Thymus (tissue), 11 donors: ENCODE data around the gene BARHL1. TPM values are rescaled to one million over a fixed set of nuclear protein-coding genes. Genes with fewer than 3 reads are reported as not detected.

Source experiments
- DNase-seq, 9 donors: peaks; one replicate each; pipeline ENCODE4 v3.0.0-alpha.2; 2013; ENCODE audit warnings: low spot score in 9 of 9, low read depth in 6 of 9, missing footprints in 1 of 9
- H3K27ac ChIP-seq, 2 donors: one replicate each; pipeline ENCODE4 v1.5.1; 2013; ENCODE audit warnings: control low read depth in 1 of 2, low read depth in 1 of 2, low read length in 1 of 2, mild to moderate bottlenecking in 1 of 2, moderate library complexity in 1 of 2
- H3K27me3 ChIP-seq, 2 donors: one replicate each; pipeline ENCODE4 v1.5.1; 2013; ENCODE audit warnings: low read length in 1 of 2; ENCODE audit not compliant: control insufficient read depth in 2 of 2, insufficient read depth in 1 of 2
- H3K36me3 ChIP-seq, 2 donors: one replicate each; pipeline ENCODE4 v1.5.1; 2013; ENCODE audit warnings: low read length in 1 of 2, mild to moderate bottlenecking in 1 of 2, moderate library complexity in 1 of 2; ENCODE audit not compliant: control insufficient read depth in 2 of 2, insufficient read depth in 2 of 2
- H3K4me1 ChIP-seq, 2 donors: one replicate each; pipeline ENCODE4 v1.5.1; 2013; ENCODE audit warnings: low read length in 2 of 2; ENCODE audit not compliant: control insufficient read depth in 2 of 2, insufficient read depth in 2 of 2
- H3K4me3 ChIP-seq, 2 donors: one replicate each; pipeline ENCODE4 v1.5.1; 2013; ENCODE audit warnings: low read length in 2 of 2, control low read depth in 1 of 2, mild to moderate bottlenecking in 1 of 2
- H3K9me3 ChIP-seq, 2 donors: one replicate each; pipeline ENCODE4 v1.5.1; 2013; ENCODE audit warnings: low read length in 1 of 2, mild to moderate bottlenecking in 1 of 2; ENCODE audit not compliant: control insufficient read depth in 2 of 2, insufficient read depth in 1 of 2
- WGBS: extraction: QIAGEN DNeasy Blood & Tissue Kit; methylation state at CpG from one replicate; pipeline ENCODE4 v1.1.7; 2013; 5-methylcytosine and 5-hydroxymethylcytosine counted together
- polyA plus RNA-seq: library from polyadenylated mRNA; stranded (reverse); fragments of 200-250 nt; gene quantifications from one replicate; pipeline ENCODE4 v1.2.3, GENCODE V29; 2013
- total RNA-seq: library from RNA; stranded (reverse); fragments of 120-200 nt; gene quantifications from one replicate; pipeline ENCODE4 v1.2.4, GENCODE V29; 2013
- donor health status: healthy.

BARHL1 gene
- total and polyA plus RNA-seq, 2 donors = 0.11 TPM; not detected in 1

GRCh38 chr9:132552041-132552440 is 30.4 kb upstream of the BARHL1 start:
- 97% methylated on average over 12 of the region's 12 CpGs for WGBS
- Histone ChIP-seq H3K27me3 (peaks cover 0 to 45% of the 10 kb centered on the region in 2 donors), H3K4me3 (no peak overlapping the region), H3K9me3 (no peaks in the 10 kb centered on the region), H3K36me3 (no peaks in the 10 kb centered on the region), H3K27ac (no peak overlapping the region), H3K4me1 (no peaks in the 10 kb centered on the region)
- no peak for DNase-seq

- Histone ChIP-seq H3K27me3 (peaks cover 0 to 36% of the 10 kb centered on the region in 2 donors), H3K9me3 (no peaks in the 10 kb centered on the region), H3K4me3 (no peak overlapping the region), H3K36me3 (no peaks in the 10 kb centered on the region), H3K27ac (no peak overlapping the region), H3K4me1 (no peaks in the 10 kb centered on the region)
- 92% methylated on average over 2 of the region's 2 CpGs for WGBS
- DNase-seq = no peak
Observed at GRCh38 chr9:132554755-132555154, 27.7 kb upstream of the BARHL1 start.

- DNase-seq = no peak
- H3K27ac ChIP-seq = no peak overlapping the region
- 87% methylated on average over 8 of the region's 8 CpGs for WGBS
- peaks cover 2 to 39% of the 10 kb centered on the region in 2 donors for H3K27me3 ChIP-seq
- H3K4me3 ChIP-seq = no peak overlapping the region
- H3K36me3 ChIP-seq = no peaks in the 10 kb centered on the region
- no peaks in the 10 kb centered on the region for H3K9me3 ChIP-seq
- no peaks in the 10 kb centered on the region for H3K4me1 ChIP-seq
Observed at GRCh38 chr9:132555528-132555927, 26.9 kb upstream of the BARHL1 start.

- H3K9me3 ChIP-seq = no peaks in the 10 kb centered on the region
- 79% methylated on average over 6 of the region's 6 CpGs for WGBS
- no peak for DNase-seq
- H3K4me1 ChIP-seq = no peaks in the 10 kb centered on the region
- H3K27me3 ChIP-seq = peaks cover 2 to 46% of the 10 kb centered on the region in 2 donors
- no peak overlapping the region for H3K27ac ChIP-seq
- no peaks in the 10 kb centered on the region for H3K36me3 ChIP-seq
- H3K4me3 ChIP-seq = no peak overlapping the region
Observed at GRCh38 chr9:132556235-132556634, 26.2 kb upstream of the BARHL1 start.

- Histone ChIP-seq H3K27ac (no peak overlapping the region), H3K9me3 (no peaks in the 10 kb centered on the region), H3K36me3 (no peaks in the 10 kb centered on the region), H3K4me1 (no peaks in the 10 kb centered on the region), H3K4me3 (no peak overlapping the region), H3K27me3 (peaks cover 2 to 47% of the 10 kb centered on the region in 2 donors)
- DNase-seq = no peak
- 76% methylated on average over 26 of the region's 26 CpGs for WGBS
Observed at GRCh38 chr9:132556714-132557113, 25.7 kb upstream of the BARHL1 start.

GRCh38 chr9:132557159-132557558 is 25.2 kb upstream of the BARHL1 start:
- Histone ChIP-seq H3K27ac (no peak overlapping the region), H3K27me3 (peaks cover 2 to 47% of the 10 kb centered on the region in 2 donors), H3K4me3 (no peak overlapping the region), H3K9me3 (no peaks in the 10 kb centered on the region), H3K36me3 (no peaks in the 10 kb centered on the region), H3K4me1 (peaks cover 0 to 2% of the 10 kb centered on the region in 2 donors)
- no peak for DNase-seq
- WGBS = 95% methylated on average over 15 of the region's 15 CpGs

GRCh38 chr9:132559711-132560110 is 22.7 kb upstream of the BARHL1 start:
- no peaks in the 10 kb centered on the region for H3K9me3 ChIP-seq
- peaks cover 0 to 2% of the 10 kb centered on the region in 2 donors for H3K4me1 ChIP-seq
- WGBS = over 99% methylated on average over 2 of the region's 2 CpGs
- no peak overlapping the region for H3K4me3 ChIP-seq
- H3K27me3 ChIP-seq = peaks cover 2 to 58% of the 10 kb centered on the region in 2 donors
- no peak overlapping the region for H3K27ac ChIP-seq
- no peaks in the 10 kb centered on the region for H3K36me3 ChIP-seq
- DNase-seq = no peak

GRCh38 chr9:132560616-132561202 is 21.7 kb upstream of the BARHL1 start:
- Histone ChIP-seq H3K27ac (no peak overlapping the region), H3K36me3 (no peaks in the 10 kb centered on the region), H3K27me3 (peaks cover 2 to 56% of the 10 kb centered on the region in 2 donors), H3K4me3 (no peak overlapping the region), H3K9me3 (no peaks in the 10 kb centered on the region), H3K4me1 (peaks cover 0 to 2% of the 10 kb centered on the region in 2 donors)
- WGBS = 46% methylated on average over 14 of the region's 14 CpGs
- DNase-seq = no peak

GRCh38 chr9:132562306-132562573 is 20.2 kb upstream of the BARHL1 start:
- Histone ChIP-seq H3K9me3 (no peaks in the 10 kb centered on the region), H3K27ac (no peak overlapping the region), H3K36me3 (no peaks in the 10 kb centered on the region), H3K4me1 (peaks cover 0 to 2% of the 10 kb centered on the region in 2 donors), H3K4me3 (no peak overlapping the region), H3K27me3 (peaks cover 2 to 46% of the 10 kb centered on the region in 2 donors)
- 63% methylated on average over 4 of the region's 4 CpGs for WGBS
- no peak for DNase-seq
